HG03571 (cell line): ENCODE data around the gene DTNB.

Experiments used
- ATAC-seq: cut with Tn5 transposase; IDR thresholded peaks from one replicate; pipeline ENCODE4 v1.9.1; 2021; ENCODE audit not compliant: unreplicated experiment

DTNB gene

GRCh38 chr2:25355270-25355669 lies 318.1 kb downstream of the DTNB start:
- ATAC-seq: no peak

- no peak for ATAC-seq
Observed at GRCh38 chr2:25354116-25354515, 319.3 kb downstream of the DTNB start.

GRCh38 chr2:25349397-25349796 lies 324.0 kb downstream of the DTNB start:
- no peak for ATAC-seq

GRCh38 chr2:25347846-25348245 lies 325.5 kb downstream of the DTNB start:
- ATAC-seq: no peak

GRCh38 chr2:25347205-25347815 lies 326.1 kb downstream of the DTNB start:
- ATAC-seq: no peak

GRCh38 chr2:25343187-25343825 lies 330.1 kb downstream of the DTNB start:
- no peak for ATAC-seq

GRCh38 chr2:25342372-25343186 lies 330.8 kb downstream of the DTNB start:
- ATAC-seq: peak; percentile 81

- peak; percentile 28 for ATAC-seq
Observed at GRCh38 chr2:25341753-25342371, 331.5 kb downstream of the DTNB start, which contains the start of gene DNMT3A. TSS of gene DNMT3A (minus strand) at chr2:25341925. CDS start at chr2:25313984, 27,941 bp downstream.

- peak; percentile 11 for ATAC-seq
Observed at GRCh38 chr2:25341011-25341727, 332.2 kb downstream of the DTNB start.

- no peak for ATAC-seq
Observed at GRCh38 chr2:25340181-25340921, 333.0 kb downstream of the DTNB start.

GRCh38 chr2:25339791-25340180 lies 333.6 kb downstream of the DTNB start:
- no peak for ATAC-seq

GRCh38 chr2:25339211-25339674 lies 334.1 kb downstream of the DTNB start:
- ATAC-seq: no peak

- no peak for ATAC-seq
Observed at GRCh38 chr2:25338401-25338800, 335.0 kb downstream of the DTNB start.

- no peak for ATAC-seq
Observed at GRCh38 chr2:25337891-25338290, 335.5 kb downstream of the DTNB start.

- ATAC-seq: no peak
Observed at GRCh38 chr2:25337276-25337675, 336.1 kb downstream of the DTNB start.

- no peak for ATAC-seq
Observed at GRCh38 chr2:25336383-25336841, 337.0 kb downstream of the DTNB start.

GRCh38 chr2:25335971-25336370 lies 337.4 kb downstream of the DTNB start:
- no peak for ATAC-seq

GRCh38 chr2:25335204-25335603 lies 338.2 kb downstream of the DTNB start:
- ATAC-seq: no peak

- ATAC-seq: no peak
Observed at GRCh38 chr2:25334482-25334881, 338.9 kb downstream of the DTNB start.

- no peak for ATAC-seq
Observed at GRCh38 chr2:25333981-25334380, 339.4 kb downstream of the DTNB start.
